Thoracic aorta (tissue), 2 donors: ENCODE results near the gene NEMF. TPM values are rescaled to one million over a fixed set of nuclear protein-coding genes. Genes with fewer than 3 reads are reported as not detected.
A peak's percentile ranks its signal among the peaks of the same experiment; 100 is the strongest.

ENCODE experiments used
- ATAC-seq: fragments of 150-250 bp; one replicate; pipeline ENCODE4 v1.8.0; 2017; ENCODE audit warnings: low read depth; ENCODE audit not compliant: insufficient number of reproducible peaks, low FRiP score
- DNase-seq: peaks from one replicate; pipeline ENCODE4 v3.0.0-alpha.2; 2020; ENCODE audit warnings: low spot score
- H3K27ac ChIP-seq, 2 donors: fragments of 200-600 bp; sonication (generic); 1 replicate in 1 of 2; 2 replicates in 1 of 2; pipeline ENCODE4 v1.5.1; 2016; ENCODE audit warnings: mild to moderate bottlenecking in 2 of 2, moderate library complexity in 2 of 2
- H3K27me3 ChIP-seq: fragments of 200-600 bp; sonication (generic); replicated peaks from 2 replicates; pipeline ENCODE4 v1.6.0; 2016; ENCODE audit warnings: mild to moderate bottlenecking; ENCODE audit not compliant: insufficient read depth
- H3K36me3 ChIP-seq: fragments of 200-600 bp; sonication (generic); one replicate; pipeline ENCODE4 v1.5.1; 2016
- H3K4me1 ChIP-seq, 2 donors: fragments of 200-600 bp; sonication (generic); 1 replicate in 1 of 2; 2 replicates in 1 of 2; pipeline versions ENCODE4 v1.5.1 to v1.6.0; 2016; ENCODE audit warnings: low read depth in 2 of 2, mild to moderate bottlenecking in 1 of 2; ENCODE audit not compliant: control insufficient read depth in 1 of 2
- H3K4me3 ChIP-seq: fragments of 200-600 bp; sonication (generic); 2 replicates; pipeline ENCODE4 v1.5.1; 2016; ENCODE audit warnings: mild to moderate bottlenecking
- H3K9me3 ChIP-seq: fragments of 200-600 bp; sonication (generic); 2 replicates; pipeline ENCODE4 v1.5.1; 2016
- total RNA-seq, 2 donors: library from RNA; depleted of rRNA; stranded (reverse); fragments of >200 nt; gene quantifications; one replicate each; pipeline versions ENCODE4 v1.1.0 to v1.2.3, GENCODE V29; 2016
- TF ChIP-seq, protein P1 (sequence below): fragments of 200-600 bp; sonication (generic); IDR thresholded peaks from one replicate; pipeline ENCODE4 v1.5.1; 2019; ENCODE audit warnings: antibody characterized with exemption

The NEMF gene
- total RNA-seq: 100 to 1,000 TPM in 1 of 2 donors, 10 to 100 TPM in 1; 49.5 to 126 TPM

DNA sequence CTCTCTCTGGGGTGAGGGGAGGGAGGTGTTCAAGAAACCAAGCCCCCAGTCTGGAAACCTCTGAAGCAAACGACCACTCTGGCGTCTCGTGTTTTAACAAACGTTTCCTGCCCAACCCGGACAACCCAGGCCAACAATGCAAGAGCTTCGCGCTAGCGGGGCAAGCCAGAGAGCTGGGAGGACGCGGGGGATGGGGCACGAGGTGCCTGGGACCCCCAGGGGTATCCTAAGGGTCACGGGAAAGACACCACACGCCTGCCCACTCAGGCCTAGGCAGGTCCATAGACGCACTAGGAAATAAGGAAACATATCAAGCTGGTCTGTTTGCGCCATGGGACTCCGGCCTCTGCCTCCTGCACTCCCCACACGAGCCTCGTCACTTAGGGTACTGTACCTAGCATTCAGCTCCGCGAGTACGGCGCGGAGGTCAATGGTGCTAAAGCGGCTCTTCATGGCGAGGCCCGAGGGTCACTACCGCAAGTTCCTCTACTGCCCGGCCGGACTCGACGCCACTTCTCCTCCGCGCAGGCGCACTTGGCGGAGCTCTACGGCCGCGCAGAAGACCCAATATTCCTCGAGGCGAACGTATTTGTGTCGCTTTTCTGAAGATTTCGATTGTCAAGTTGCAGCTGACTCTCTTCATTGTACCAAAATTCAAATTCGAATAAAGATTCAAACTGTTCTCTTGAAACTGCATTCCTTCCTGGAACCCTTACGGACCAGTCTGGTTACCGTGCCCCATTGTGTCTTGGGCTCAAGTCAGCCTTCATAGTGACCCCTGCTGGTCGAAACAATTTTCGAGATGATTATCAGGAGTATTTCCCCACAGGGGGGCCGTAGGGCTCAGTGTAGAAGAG, at the start of gene NEMF:
Gene NEMF (minus strand): TSS at position 488 of the 857 bp plus-strand sequence. CDS start 35 bp downstream, at position 453.
- Histone ChIP-seq H3K4me1 (peaks cover 9 to 13% of the 10 kb centered on the region in 2 donors), H3K9me3 (no peaks in the 10 kb centered on the region), H3K27ac (peak within 1 kb of the TSS; percentile 83 to 84), H3K27me3 (no peaks in the 10 kb centered on the region), H3K4me3 (peak within 1 kb of the TSS; percentile 79), H3K36me3 (peaks cover 8% of the 10 kb centered on the region)
- DNase-seq: peak; percentile 70
- peak; percentile 95 for ATAC-seq
- TF ChIP-seq, protein P1, sequence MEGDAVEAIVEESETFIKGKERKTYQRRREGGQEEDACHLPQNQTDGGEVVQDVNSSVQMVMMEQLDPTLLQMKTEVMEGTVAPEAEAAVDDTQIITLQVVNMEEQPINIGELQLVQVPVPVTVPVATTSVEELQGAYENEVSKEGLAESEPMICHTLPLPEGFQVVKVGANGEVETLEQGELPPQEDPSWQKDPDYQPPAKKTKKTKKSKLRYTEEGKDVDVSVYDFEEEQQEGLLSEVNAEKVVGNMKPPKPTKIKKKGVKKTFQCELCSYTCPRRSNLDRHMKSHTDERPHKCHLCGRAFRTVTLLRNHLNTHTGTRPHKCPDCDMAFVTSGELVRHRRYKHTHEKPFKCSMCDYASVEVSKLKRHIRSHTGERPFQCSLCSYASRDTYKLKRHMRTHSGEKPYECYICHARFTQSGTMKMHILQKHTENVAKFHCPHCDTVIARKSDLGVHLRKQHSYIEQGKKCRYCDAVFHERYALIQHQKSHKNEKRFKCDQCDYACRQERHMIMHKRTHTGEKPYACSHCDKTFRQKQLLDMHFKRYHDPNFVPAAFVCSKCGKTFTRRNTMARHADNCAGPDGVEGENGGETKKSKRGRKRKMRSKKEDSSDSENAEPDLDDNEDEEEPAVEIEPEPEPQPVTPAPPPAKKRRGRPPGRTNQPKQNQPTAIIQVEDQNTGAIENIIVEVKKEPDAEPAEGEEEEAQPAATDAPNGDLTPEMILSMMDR: peak; percentile 76

GRCh38 chr14:49900973-49901372, 48.4 kb upstream of the NEMF start:
- DNase-seq: no peak
- no peak overlapping the region for H3K4me3 ChIP-seq
- ATAC-seq: no peak
- no peaks in the 10 kb centered on the region for H3K36me3 ChIP-seq
- no peaks in the 10 kb centered on the region for H3K9me3 ChIP-seq
- no peaks in the 10 kb centered on the region for H3K27me3 ChIP-seq
- TF ChIP-seq, protein P1: no peak
- no peak overlapping the region for H3K27ac ChIP-seq
- H3K4me1 ChIP-seq: peaks cover 19 to 30% of the 10 kb centered on the region in 2 donors

DNA sequence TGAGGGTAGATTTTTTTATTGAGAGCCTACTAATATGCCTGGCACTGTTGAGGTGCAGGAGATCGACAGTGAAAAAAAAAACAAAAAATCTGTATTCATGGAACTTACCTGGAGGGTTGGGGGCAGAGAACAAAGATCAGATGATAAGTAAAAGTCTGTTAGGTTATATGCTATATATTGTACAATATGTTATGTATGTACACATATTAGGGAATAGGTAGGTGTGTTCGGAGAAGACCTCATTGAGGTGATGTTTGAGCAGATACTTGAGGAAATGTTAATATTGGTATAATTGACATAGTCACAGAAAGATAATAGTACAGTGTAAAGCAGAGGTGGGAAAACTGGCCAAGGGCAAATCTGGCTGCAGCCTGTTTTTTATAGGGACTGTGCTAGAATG, 45.9 kb upstream of the NEMF start:
- Histone ChIP-seq H3K27me3 (no peaks in the 10 kb centered on the region), H3K4me3 (no peak overlapping the region), H3K4me1 (peaks cover 32 to 51% of the 10 kb centered on the region in 2 donors), H3K36me3 (no peaks in the 10 kb centered on the region), H3K27ac (no peak overlapping the region), H3K9me3 (no peaks in the 10 kb centered on the region)
- DNase-seq (no peak), ATAC-seq (no peak)
- TF ChIP-seq, protein P1: no peak

- H3K9me3 ChIP-seq: no peaks in the 10 kb centered on the region
- H3K4me3 ChIP-seq: peak overlapping the region; percentile 86
- TF ChIP-seq, protein P1: no peak
- peaks cover 32 to 51% of the 10 kb centered on the region in 2 donors for H3K4me1 ChIP-seq
- no peak for ATAC-seq
- no peaks in the 10 kb centered on the region for H3K36me3 ChIP-seq
- no peak overlapping the region for H3K27ac ChIP-seq
- no peaks in the 10 kb centered on the region for H3K27me3 ChIP-seq
- no peak for DNase-seq
These were observed 45.4 kb upstream of the NEMF start for GRCh38 chr14:49897965-49898364.

GRCh38 chr14:49897414-49897813, 44.8 kb upstream of the NEMF start:
- peaks cover 32 to 51% of the 10 kb centered on the region in 2 donors for H3K4me1 ChIP-seq
- TF ChIP-seq, protein P1: no peak
- H3K27me3 ChIP-seq: no peaks in the 10 kb centered on the region
- ATAC-seq (no peak), DNase-seq (no peak)
- no peak overlapping the region for H3K27ac ChIP-seq
- H3K4me3 ChIP-seq: peak overlapping the region; percentile 86
- no peaks in the 10 kb centered on the region for H3K36me3 ChIP-seq
- no peaks in the 10 kb centered on the region for H3K9me3 ChIP-seq
